HG03139 (cell line): ENCODE measurements around the gene OR52D1.

Experiments used
- ATAC-seq: cut with Tn5 transposase; IDR thresholded peaks from one replicate; pipeline ENCODE4 v1.9.1; 2021; ENCODE audit not compliant: unreplicated experiment

OR52D1 gene

GRCh38 chr11:5509803-5510202 is 21.3 kb downstream of the OR52D1 start, which contains the start of gene UBQLN3:
Gene UBQLN3 (minus strand): TSS chr11:5509957. CDS start chr11:5509558, 399 bp downstream.
- no peak for ATAC-seq

- ATAC-seq = no peak
Observed at GRCh38 chr11:5514841-5515240, 26.4 kb downstream of the OR52D1 start.

GRCh38 chr11:5516599-5516998 is 28.1 kb downstream of the OR52D1 start, which contains the start of gene UBQLNL:
Gene UBQLNL (minus strand): TSS chr11:5516699. CDS start chr11:5516441, 258 bp downstream.
- ATAC-seq = no peak

- ATAC-seq = no peak
Observed at GRCh38 chr11:5521540-5521939, 33.1 kb downstream of the OR52D1 start.

GRCh38 chr11:5522308-5522707 is 33.8 kb downstream of the OR52D1 start:
- ATAC-seq = no peak

- ATAC-seq = no peak
Observed at GRCh38 chr11:5524756-5525155, 36.3 kb downstream of the OR52D1 start.

GRCh38 chr11:5527716-5528115 is 39.2 kb downstream of the OR52D1 start:
- no peak for ATAC-seq

- no peak for ATAC-seq
Observed at GRCh38 chr11:5528495-5528894, 40.0 kb downstream of the OR52D1 start.

GRCh38 chr11:5531053-5531831 is 42.8 kb downstream of the OR52D1 start:
- no peak for ATAC-seq

- ATAC-seq = no peak
Observed at GRCh38 chr11:5534046-5534445, 45.6 kb downstream of the OR52D1 start.

GRCh38 chr11:5536482-5536881 is 48.0 kb downstream of the OR52D1 start:
- no peak for ATAC-seq
